Measurements from ENCODE around the gene GRM8.

DNA sequence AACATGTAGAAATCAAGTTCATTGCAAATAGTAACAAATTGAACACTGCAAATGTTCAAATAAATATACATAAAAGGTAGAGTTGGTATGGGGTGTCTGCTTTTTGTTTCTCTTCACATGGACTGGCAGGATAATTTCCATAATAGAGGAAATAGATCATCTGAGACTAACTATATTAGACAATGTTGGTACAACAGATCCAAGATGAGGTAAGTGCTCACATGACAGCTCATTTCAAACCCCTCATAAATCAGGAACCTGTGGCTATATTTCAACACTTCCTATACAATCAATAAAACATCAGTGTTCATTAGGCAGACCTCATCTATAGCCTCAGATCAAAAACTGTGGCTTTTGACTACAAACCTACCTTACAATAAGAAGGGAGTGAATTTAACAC, 469.1 kb downstream of the GRM8 start:
- TF ChIP-seq POLR2A (IDR thresholded peaks at IDR 0.05; ENCODE audit: low read depth, low read length): no peak
- no peak for TF ChIP-seq POLR2AphosphoS5 (IDR thresholded peaks at IDR 0.05; ENCODE audit: low read depth, low read length)
- TF ChIP-seq TAF1 (IDR thresholded peaks at IDR 0.05; ENCODE audit: borderline replicate concordance, low read depth, low read length): no peak

Measured in GM12892 (cell line).